Hepatocyte (in vitro differentiated cells): ENCODE results near the gene OR5K2.

Experiments
- EZH2 ChIP-seq: fragments of 200-600 bp; sonication (generic); IDR thresholded peaks from 2 replicates; pipeline ENCODE4 v1.6.1; 2016; ENCODE audit warnings: antibody characterized with exemption, mild to moderate bottlenecking, borderline replicate concordance
- TF ChIP-seq, protein P1 (sequence below): fragments of 200-600 bp; sonication (generic); IDR thresholded peaks from 2 replicates; pipeline ENCODE4 v1.5.1; 2016; ENCODE audit warnings: antibody characterized with exemption, mild to moderate bottlenecking; ENCODE audit not compliant: poor library complexity

DNA sequence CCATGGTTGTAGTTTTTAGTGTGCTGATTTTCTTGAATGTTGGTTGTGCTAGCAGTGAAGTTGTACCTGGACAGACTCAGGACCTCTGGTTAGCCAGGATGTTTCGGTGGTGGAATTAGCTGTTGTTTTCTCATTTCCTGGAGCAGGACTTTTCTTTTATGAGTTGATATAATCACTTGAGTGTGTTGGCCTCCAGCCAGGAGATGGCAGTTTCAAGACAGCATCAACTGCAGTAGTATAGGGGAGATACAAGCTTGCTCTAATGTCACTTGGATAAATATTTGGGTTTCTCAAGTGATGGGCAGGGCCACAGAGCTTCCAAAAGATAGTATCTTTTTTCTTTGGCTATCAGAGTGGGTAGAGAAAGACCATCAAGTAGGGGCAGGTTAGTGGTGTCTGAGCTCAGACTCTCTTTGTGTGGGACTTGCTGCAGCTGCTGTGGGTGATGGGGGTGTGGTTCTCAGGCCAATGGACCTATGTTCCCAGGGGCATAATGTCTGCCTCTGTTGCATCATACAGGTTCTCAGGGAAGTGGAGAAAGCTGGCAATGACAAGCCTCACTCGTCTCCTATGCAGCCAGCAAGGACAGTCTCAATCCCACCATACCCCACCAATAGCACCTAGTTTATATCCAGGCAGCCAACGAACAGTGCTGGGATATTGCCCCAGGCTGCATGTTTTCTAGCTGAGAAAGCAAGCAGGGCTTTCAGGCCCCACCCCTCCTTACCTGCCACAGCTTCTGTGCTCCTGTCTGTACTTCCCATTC lies 14.6 kb upstream of the OR5K2 start:
- TF ChIP-seq EZH2 = no peak
- TF ChIP-seq, protein P1, sequence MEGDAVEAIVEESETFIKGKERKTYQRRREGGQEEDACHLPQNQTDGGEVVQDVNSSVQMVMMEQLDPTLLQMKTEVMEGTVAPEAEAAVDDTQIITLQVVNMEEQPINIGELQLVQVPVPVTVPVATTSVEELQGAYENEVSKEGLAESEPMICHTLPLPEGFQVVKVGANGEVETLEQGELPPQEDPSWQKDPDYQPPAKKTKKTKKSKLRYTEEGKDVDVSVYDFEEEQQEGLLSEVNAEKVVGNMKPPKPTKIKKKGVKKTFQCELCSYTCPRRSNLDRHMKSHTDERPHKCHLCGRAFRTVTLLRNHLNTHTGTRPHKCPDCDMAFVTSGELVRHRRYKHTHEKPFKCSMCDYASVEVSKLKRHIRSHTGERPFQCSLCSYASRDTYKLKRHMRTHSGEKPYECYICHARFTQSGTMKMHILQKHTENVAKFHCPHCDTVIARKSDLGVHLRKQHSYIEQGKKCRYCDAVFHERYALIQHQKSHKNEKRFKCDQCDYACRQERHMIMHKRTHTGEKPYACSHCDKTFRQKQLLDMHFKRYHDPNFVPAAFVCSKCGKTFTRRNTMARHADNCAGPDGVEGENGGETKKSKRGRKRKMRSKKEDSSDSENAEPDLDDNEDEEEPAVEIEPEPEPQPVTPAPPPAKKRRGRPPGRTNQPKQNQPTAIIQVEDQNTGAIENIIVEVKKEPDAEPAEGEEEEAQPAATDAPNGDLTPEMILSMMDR = no peak
